HG03378 (cell line): ENCODE measurements around the gene ITPR1.

Source experiments
- ATAC-seq: cut with Tn5 transposase; IDR thresholded peaks from one replicate; pipeline ENCODE4 v1.9.1; 2021; ENCODE audit warnings: mild to moderate bottlenecking, moderate library complexity; ENCODE audit not compliant: unreplicated experiment

The ITPR1 gene

DNA sequence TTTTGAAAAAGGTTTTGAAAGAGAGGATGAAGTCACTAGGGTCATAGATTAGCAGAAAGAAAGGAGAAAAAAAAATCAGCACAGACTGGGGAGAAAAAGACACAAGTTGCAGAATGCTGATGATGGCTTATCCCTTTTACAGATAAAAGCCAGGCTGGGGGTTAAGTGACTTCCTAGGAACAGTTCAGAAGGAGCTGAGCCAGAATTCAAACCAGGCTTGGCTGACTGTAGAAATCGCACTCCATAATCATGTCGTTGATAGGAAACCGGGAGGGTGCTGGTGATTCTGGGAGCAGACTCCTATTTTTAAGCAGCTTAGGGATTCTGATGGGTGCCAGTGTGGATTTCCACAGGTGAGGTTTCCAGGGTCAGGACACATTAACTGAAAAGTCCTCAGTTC is 326.6 kb downstream of the ITPR1 start:
- ATAC-seq = no peak

DNA sequence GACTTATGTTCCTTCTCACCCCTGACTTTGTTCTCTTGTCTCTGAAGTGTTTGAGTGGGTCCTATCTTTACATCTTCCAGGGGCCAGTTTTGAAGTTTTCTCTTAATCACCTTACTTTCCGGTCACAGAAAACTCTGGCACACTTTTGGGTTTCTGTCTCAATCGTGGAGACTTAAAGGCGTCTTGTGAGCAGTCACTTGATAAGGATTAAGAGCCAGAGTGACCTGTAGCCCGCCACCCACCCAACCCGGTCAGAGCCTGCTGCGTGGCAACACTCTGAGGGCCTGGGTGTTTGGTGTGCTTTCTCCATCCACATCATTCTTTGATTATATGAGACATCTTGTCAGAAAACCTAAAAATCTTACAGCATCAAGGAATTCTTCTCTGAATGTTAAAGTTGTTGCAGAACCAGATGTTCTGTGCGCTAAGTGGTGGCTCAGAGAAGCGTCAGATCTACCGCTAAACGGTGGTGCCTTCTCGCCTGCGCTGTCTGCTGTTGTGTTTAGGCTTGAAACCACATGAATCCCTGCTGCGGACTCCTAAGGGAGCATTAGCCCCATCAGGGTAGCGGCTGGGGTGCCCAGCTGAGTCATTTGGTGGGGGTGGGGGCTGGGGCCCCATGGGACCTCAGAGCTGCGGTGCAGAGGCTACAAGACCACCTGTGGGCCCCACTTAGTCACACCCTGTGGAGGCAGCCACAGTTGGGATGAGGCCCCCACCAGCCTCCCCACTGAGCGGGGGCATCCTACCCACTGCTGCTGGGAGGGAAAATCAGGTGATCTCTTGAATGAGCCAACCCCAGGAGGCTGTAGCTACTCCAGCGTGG is 327.4 kb downstream of the ITPR1 start:
- ATAC-seq = no peak

DNA sequence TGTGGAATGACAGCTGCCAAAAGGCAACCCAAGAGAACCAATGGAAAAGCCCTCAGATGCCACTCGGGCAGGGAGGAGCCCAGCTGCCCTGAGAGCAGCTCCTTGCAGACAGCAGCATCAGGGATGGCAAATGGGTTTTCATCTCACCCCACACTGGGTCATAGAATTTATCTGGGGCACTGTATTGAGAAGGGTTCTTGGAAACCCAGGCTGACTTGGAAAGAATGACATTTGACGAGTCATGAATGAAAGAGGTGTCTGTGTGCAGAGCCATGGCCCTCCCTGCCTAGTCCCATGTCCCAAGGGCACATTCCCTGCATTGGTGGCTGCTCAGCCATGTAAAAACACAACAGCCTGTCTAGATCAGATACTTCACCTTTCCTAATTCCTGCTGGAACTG is 328.2 kb downstream of the ITPR1 start:
- ATAC-seq = no peak

DNA sequence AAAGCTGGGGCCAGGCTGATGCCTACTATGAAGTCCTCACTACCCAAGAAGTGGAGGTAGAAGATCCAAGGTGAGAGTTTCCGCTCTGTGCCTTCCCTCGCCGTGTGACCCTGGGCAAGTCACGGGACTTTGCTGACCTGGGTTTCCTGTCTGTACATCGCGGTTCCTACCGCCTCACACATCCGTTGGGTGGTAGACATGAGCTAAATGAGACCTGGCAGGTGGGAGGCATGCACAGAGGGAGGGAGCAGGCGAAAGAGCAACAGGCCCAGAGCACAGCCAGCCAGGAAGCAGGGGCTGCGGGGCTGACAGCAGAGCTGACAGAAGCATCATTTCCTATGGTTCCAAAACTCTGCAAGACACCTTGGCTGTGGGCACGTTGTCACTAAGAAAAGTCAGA is 328.8 kb downstream of the ITPR1 start:
- no peak for ATAC-seq

- ATAC-seq = no peak
These were observed 329.4 kb downstream of the ITPR1 start for GRCh38 chr3:4822568-4822967.

DNA sequence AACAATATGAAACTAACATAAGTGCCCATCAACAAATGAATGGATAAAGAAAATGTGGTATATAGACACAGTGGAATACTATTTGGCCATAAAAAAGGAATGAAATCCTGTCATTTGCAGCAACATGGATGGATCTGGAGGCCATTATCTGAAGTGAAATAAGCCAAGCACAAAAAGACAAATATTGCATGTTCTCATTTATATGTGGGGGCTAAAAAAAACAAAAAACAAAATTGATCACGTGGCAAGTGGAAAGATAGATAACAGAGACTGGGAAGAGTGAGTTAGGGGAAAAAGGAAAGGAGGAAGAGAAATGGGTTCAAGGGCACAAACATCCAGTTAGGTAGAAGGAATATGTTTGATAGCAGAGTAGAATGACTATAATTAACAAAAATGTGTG is 330.2 kb downstream of the ITPR1 start:
- ATAC-seq = no peak

- no peak for ATAC-seq
These were observed 331.1 kb downstream of the ITPR1 start for GRCh38 chr3:4823986-4824925.

DNA sequence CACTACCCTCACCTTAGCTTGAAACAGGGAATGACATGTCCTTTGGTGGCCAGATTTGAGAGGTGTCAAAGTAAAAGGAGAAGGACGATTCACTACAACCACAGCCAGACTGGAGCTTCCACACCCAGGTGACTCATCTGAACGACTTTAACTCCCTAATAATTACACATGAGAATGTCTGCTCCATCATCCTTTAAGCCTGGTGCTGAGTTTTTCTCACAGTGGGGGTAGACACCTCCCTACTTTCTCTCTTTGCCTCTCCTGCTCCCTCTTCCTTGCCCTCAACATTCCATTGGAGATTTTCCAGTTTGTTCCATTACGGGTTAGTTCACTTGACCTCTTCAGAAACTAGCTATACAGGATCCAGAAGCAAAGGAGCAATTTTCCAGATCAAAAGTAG is 331.8 kb downstream of the ITPR1 start:
- no peak for ATAC-seq

GRCh38 chr3:4825436-4826236 is 332.5 kb downstream of the ITPR1 start:
- no peak for ATAC-seq

DNA sequence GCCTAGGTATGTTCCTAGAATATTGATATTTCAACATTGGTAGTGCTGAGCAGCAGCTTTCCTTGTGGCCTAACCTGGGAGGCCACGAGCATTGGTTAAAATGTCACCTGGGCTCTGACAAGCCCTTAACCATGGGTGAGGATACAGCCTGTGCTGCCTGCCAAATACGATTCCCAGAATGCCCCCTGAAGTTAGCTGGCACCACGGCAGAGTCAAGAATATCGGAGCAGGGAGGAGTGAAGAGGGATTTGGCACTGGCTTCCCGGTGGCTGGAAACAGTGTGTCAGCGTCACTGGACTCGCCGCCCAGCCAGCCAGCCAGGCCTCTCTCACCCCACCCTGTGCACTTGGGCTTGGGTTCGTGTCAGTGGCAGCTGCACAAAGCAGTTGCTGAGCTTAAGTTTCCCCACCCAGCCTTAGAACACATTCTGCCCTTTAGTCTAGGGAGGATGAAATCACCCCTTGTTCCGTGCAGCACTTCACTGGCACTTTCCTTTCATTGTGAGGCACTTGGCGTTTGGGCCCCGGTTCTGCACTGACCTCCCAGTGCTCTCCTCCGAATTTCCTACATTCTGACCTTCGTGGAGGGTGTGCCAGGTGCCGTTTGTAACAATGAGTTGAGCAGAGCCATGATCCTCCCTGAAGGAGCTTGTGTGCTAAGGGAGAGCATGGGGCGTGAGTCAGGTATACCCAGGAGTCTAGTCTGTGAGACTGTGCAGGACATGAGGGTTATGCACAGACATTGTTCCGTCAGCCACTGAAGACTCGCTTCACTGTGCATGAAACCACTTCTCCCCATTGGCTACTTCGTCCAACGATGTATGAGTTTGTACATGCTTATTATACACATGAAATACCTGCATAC is 333.3 kb downstream of the ITPR1 start:
- no peak for ATAC-seq

DNA sequence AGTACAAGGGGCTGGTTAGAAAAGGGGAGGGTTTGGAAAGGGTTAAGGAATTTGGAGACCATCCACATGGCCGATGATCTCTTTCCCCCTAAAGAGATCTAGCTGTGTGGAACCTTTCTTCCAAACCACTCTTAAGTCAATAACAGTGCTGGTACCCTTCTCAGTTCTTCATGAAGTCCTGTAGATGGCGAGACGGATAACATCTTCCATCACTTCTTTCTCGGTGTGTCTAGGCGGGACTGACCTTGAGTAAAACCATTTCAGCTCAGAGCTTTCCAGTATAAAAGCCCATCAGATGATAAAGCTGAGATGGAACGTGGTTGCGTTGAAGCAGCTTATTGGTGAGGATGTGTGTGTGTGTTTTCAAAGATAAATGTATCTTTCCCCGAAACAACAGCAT is 334.6 kb downstream of the ITPR1 start:
- ATAC-seq = no peak

GRCh38 chr3:4828279-4829030 is 335.3 kb downstream of the ITPR1 start:
- ATAC-seq = no peak

DNA sequence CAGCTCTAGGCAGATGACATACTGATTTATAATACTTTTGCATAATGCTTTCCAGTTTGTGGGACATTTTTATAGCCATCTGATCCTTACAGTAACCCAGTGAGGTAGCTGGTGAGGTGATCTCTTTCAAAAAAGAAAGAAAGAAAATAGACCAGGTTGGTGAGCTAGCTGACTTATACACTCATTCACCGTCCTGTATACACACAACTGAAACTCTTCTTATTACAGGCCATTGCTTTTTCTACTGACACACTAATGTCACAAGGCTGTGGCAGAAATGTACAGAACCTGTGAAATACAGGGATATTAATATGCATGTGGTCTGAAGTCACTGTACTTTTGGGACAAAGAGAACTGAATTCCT is 335.9 kb downstream of the ITPR1 start:
- ATAC-seq = no peak

GRCh38 chr3:4830586-4830914 is 337.4 kb downstream of the ITPR1 start:
- no peak for ATAC-seq

DNA sequence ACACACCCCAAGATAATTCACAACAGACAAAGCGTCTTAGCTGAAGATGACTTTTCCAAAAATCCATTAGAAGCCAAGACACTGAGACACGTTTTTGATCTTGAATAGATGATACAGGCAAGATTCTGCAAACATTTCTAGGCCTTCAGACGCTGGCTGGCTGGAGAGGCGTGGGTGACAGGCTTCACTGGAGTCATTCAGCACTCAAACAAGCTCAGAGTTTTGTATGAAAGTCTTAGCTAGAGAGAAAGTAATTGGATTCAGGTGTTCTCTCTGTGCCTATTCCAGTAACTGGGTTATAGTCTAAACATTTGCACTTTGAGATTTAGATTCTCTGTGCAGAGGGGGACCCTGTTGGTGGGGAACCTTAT is 338.4 kb downstream of the ITPR1 start:
- ATAC-seq = no peak

DNA sequence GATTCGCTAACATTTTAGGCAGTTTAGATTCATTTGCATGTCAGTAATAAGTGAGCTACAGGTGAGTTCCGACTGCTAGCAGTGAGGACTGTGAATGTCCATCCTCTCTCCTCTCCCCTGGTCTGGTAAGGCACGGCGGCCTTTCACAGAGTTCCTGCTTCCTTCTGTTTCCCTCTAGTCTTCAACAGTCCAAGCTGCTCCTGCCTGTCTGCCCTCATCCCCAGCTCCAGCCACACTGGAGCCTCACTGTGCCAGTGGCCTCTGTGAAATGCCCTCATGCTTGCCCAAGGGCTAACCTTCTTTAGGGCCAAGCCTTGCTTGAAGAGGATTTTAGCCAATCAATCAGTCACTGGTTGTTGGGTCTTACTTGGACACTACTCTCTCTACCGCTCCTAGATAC is 340.3 kb downstream of the ITPR1 start:
- ATAC-seq = no peak

GRCh38 chr3:4834403-4834866 is 341.3 kb downstream of the ITPR1 start:
- peak; percentile 57 for ATAC-seq

DNA sequence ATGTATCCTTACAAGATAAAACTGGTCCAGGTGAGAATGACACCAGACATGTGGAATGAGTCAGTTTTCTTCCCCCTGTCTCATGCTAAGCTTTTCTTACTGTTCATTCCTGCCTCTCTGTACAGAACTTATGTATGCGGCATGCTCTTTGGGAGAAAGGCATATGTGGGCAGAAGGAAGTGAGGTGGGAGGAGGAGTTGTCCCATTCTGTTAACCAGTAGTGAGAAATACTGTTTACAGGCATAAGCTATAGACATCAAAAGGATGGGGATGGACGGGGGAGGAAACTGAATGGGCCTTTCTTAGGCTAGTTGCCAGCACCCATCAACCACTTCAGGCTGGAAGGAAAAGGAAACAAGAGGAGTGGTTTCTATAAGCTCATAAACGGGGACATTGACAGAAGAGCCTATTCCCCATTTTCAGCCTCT is 342.5 kb downstream of the ITPR1 start:
- ATAC-seq = no peak

GRCh38 chr3:4836516-4836915 is 343.4 kb downstream of the ITPR1 start:
- no peak for ATAC-seq
